Measurements from ENCODE around the gene TMEM223.

- TF ChIP-seq CTCF (IDR thresholded peaks at IDR 0.05) (no peak), POLR2A (IDR thresholded peaks at IDR 0.05) (no peak)
These were observed 18.9 kb upstream of the TMEM223 start for GRCh38 chr11:62810748-62811147.

Measured in uterus (tissue), 2 donors.